ENCODE results near the gene GYPB.
"Not testable (repeated sequence)": the region's sequence is repeated elsewhere in the genome, so short reads cannot be mapped to it uniquely, and the experiment has no call there.

The GYPB gene

GRCh38 chr4:144019277-144019676 is at the start of gene GYPB:
Gene GYPB, minus strand, starts transcription at chr4:144019380. Its CDS starts 93 bp downstream, at chr4:144019287.
- DNase-seq (ENCODE audit: low read depth in 2 of 2): not testable (repeated sequence)

GRCh38 chr4:144061556-144061955 is 42.4 kb upstream of the GYPB start:
- DNase-seq (ENCODE audit: low read depth in 2 of 2): not testable (repeated sequence)

GRCh38 chr4:144060234-144060859 is 41.2 kb upstream of the GYPB start:
- not testable (repeated sequence) for DNase-seq (ENCODE audit: low read depth in 2 of 2)

GRCh38 chr4:144056800-144057199 is 37.6 kb upstream of the GYPB start:
- no peak for DNase-seq (ENCODE audit: low read depth in 2 of 2)

- DNase-seq (ENCODE audit: low read depth in 2 of 2): not testable (repeated sequence)
Observed at GRCh38 chr4:144055336-144055735, 36.2 kb upstream of the GYPB start.

- not testable (repeated sequence) for DNase-seq (ENCODE audit: low read depth in 2 of 2)
Observed at GRCh38 chr4:144051494-144051893, 32.3 kb upstream of the GYPB start.

DNA sequence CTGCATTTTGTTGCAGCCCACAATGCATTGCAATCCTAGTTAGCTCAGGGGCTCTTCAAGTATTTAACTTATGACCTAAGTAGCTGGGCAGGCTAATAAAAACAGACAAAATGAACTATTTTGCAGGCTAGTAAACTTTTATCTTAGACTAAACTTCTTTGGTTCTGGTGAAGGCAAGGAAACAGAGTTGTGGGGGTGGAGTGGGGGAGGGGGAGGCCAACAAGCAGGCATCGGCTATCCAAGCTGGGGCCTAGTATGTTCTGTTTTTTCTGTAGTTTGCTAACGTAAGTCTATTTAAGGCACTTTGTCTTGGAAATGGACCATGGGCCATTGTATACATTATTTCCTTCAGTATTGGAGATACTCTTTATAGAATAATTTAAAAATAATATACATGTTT is 31.5 kb upstream of the GYPB start:
- not testable (repeated sequence) for DNase-seq (ENCODE audit: low read depth in 2 of 2)

GRCh38 chr4:144049495-144050424 is 30.6 kb upstream of the GYPB start:
- DNase-seq (ENCODE audit: low read depth in 2 of 2): not testable (repeated sequence)

DNA sequence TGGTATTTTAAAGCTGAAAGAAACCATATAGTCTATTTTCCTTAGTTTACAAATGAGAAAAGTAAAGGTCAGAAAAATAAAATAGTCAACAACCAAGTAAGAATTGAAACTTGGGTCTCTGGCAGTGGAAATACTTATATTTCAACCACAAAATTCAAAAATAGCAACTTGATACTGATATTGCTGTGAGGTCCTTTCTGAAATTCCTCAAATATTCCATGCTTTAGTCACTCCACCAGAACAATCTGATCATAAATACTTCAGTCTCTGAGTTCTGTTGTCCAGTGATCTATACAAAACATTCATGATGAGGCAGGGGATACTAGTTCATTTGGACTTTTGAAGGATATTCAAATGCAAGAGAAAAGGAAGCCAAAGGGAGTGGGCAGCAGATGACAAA is 25.8 kb upstream of the GYPB start:
- not testable (repeated sequence) for DNase-seq (ENCODE audit: low read depth in 2 of 2)

DNA sequence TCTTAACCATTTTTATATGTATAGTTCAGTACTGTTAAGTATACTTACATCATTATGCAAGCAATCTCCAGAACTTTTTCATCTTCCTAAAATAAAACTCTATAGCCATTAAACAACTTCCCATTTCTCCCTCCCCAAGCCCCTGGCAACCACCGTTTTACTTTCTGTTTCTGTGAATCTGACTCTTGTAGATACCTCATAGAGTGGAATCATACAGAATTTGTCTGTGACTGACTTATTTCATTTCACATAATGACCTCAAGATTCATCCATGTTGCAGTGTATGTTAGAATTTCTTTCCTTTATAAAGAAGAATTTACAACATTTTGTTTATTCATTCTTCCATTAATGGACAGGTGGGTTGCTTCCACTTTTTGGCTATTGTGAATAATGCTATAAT is 13.4 kb upstream of the GYPB start:
- not testable (repeated sequence) for DNase-seq (ENCODE audit: low read depth in 2 of 2)

DNA sequence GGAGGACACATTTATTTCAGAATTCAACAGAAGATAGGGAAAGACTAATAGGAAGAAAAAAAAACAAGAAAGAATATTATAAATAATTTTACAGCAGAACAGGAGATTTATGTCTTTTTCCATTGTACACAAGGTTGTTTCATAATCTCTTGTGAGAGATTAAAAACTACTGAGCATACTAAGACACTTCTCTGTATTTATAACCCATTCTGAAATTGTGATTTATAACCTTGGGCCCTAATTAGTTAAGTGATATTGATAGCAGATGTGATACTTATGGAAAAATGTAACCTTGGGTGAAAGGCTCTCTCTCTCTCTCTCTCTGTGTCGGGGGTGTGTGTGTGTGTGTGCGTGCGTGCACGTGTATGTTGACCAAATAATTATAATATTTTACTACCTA is 12.7 kb upstream of the GYPB start:
- DNase-seq (ENCODE audit: low read depth in 2 of 2): not testable (repeated sequence)

- not testable (repeated sequence) for DNase-seq (ENCODE audit: low read depth in 2 of 2)
Observed at GRCh38 chr4:144031369-144031768, 12.2 kb upstream of the GYPB start.

GRCh38 chr4:144030708-144031107 is 11.5 kb upstream of the GYPB start:
- DNase-seq (ENCODE audit: low read depth in 2 of 2): not testable (repeated sequence)

- not testable (repeated sequence) for DNase-seq (ENCODE audit: low read depth in 2 of 2)
Observed at GRCh38 chr4:144026682-144027081, 7.5 kb upstream of the GYPB start.

DNA sequence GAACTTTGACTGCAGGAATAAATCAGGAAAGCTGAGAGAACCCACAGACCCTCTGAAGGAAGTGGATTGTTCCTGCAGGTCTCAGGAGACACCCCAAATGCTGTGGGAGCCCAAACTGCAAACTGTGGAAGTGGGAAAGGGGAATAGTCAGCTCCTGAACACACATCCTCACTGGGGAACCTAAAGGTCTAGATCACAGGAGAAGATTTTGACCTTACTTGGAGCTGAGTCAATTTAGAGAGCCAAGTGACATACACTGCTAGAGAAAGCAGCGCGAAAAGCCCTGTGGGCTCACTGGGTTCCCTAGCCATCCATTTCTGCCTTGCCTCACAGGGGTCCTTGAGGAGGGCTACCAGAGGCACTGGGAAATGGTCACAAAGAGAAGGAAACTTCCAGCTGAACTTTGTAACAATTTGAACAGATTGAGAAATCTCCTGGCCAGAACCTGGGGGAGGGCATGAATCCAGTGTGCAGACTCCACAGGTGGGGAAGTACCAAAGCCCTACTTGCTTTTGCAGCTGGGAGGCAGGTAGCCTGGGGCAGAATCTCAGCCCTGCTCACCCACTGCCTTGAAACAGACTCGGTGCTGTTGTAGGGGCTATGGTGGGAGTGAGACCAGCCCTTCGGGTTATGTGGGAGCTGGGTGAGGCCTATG is 5.3 kb upstream of the GYPB start:
- not testable (repeated sequence) for DNase-seq (ENCODE audit: low read depth in 2 of 2)

GRCh38 chr4:144022772-144023400 is 3.7 kb upstream of the GYPB start:
- DNase-seq (ENCODE audit: low read depth in 2 of 2): not testable (repeated sequence)

- DNase-seq (ENCODE audit: low read depth in 2 of 2): not testable (repeated sequence)
Observed at GRCh38 chr4:144021336-144021990, 2.3 kb upstream of the GYPB start.

GRCh38 chr4:144018223-144019000 is 768 bp downstream of the GYPB start:
- DNase-seq (ENCODE audit: low read depth in 2 of 2): not testable (repeated sequence)

DNA sequence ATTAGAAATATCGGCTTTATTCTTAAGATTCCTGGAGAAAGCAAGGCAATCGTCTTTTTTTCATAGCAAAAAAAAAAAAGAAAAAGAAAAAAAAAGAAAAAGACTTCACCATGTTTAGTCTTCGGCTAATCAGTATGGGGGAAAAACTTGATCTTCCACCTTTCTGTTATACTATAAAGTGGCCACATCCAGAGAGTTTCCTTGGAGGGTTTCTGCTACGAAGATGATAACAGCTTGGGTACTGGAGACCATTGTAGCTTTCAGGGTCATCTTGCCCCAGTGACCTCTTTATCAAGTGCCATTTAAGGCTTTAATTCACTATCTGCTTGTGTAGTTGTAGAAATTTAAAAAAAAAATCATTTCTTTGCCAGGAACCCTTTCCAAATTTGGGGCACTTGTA is 1.9 kb downstream of the GYPB start:
- DNase-seq (ENCODE audit: low read depth in 2 of 2): not testable (repeated sequence)

GRCh38 chr4:144016057-144016605 is 3.0 kb downstream of the GYPB start:
- not testable (repeated sequence) for DNase-seq (ENCODE audit: low read depth in 2 of 2)
